HG02642 (cell line): ENCODE results near the gene USP22.
"Not testable (repeated sequence)": the region's sequence is repeated elsewhere in the genome, so short reads cannot be mapped to it uniquely, and the experiment has no call there.

Experiments
- ATAC-seq: cut with Tn5 transposase; IDR thresholded peaks from one replicate; pipeline ENCODE4 v1.9.1; 2021; ENCODE audit warnings: mild to moderate bottlenecking; ENCODE audit not compliant: unreplicated experiment, poor library complexity

The USP22 gene

GRCh38 chr17:20991276-20992037 lies 51.4 kb downstream of the USP22 start:
- no peak for ATAC-seq

GRCh38 chr17:20989991-20990855 lies 52.6 kb downstream of the USP22 start:
- no peak for ATAC-seq

- ATAC-seq: no peak
Measured at GRCh38 chr17:20989481-20989880, 53.3 kb downstream of the USP22 start.

GRCh38 chr17:20988896-20989295 lies 53.9 kb downstream of the USP22 start:
- no peak for ATAC-seq

DNA sequence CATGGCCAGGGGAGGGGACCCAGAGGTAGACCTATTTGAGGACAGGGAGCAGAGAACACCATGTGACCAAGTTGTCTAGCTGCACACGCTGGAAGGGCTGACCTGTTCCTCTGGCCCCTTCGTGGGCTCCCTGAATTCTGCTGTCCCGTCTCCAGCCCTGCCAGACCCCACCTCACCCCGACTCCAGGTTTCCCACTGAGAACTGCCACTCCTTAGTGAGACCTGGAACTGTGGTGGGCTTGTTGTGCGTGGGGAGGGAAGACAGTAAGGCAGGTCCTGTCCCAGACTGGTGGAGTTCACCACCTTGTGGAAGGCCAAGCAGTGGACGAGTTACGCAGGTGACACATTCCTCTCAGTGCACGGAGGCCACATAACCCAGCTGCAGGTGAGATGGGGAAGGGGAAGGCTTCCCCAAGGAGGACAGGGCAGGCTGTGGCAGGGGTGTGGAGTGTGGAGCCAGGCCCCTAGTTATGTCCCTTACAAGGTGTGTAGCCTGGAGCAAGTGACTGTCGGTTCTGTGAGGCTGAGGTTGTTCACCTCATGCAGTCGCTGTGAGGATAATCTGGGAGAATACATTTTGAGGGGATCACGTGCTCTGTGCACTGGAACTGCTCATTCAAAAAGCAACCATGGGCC lies 54.7 kb downstream of the USP22 start:
- ATAC-seq: no peak

GRCh38 chr17:20987511-20987910 lies 55.3 kb downstream of the USP22 start:
- no peak for ATAC-seq

GRCh38 chr17:20986767-20987510 lies 55.9 kb downstream of the USP22 start:
- no peak for ATAC-seq

DNA sequence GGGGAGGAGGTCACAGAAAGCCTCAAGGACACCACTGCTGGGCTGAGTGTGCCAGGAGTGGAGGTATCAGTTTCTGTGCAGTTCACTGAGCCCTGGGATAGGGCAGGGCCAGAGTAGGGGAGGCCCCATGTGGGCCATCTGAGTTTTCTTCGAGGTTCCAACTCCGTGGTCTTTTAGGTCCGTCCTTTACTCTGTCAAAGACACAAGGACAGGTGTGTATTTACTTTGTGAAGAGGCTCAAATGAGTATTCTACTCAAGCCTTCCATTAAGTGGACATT lies 59.5 kb downstream of the USP22 start:
- no peak for ATAC-seq

- ATAC-seq: no peak
Measured at GRCh38 chr17:20982589-20983358, 60.0 kb downstream of the USP22 start.

DNA sequence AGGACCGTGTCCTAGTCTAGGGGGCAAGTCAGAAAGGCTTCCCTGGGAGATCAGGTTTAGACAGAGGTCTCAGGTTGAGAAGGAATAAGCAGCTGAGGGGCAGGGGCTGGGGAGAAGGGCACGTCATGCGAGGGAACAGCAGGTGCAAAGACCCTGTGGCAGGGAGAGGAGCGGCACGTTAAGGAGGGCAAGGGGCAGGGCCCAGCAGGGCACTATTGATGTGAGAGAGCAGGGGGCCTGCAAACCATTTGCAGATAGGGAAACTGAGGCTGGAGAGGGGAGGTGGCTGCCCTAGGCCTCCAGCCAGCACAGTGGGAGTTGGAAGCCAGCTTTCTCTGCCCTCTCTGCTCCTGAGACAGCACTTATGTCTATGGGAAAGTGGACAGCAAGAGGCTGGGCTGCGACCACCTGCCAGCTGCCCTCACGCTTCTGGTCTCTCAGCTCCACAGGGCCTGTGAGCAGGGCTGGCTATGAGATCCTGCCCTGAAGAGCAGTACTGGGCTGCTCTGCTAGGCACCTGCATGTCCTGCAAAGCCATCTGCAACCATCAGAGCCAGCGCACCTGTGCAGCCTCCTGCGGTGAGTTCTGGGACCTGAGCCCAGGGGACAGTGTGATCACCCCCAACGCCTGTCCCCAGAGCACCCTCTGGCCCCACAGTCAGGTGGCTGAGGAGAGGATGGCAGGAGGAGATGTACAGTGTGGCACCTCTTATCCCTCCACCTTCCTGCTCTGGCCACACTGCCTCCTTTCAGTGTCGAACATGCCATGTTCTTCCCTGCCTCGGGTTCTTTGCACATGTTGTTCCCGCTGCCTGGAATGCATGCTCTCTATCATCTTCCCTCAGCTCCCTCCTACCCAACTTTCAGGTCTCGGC lies 61.5 kb downstream of the USP22 start:
- ATAC-seq: no peak

GRCh38 chr17:20979792-20980083 lies 63.1 kb downstream of the USP22 start:
- ATAC-seq: no peak

DNA sequence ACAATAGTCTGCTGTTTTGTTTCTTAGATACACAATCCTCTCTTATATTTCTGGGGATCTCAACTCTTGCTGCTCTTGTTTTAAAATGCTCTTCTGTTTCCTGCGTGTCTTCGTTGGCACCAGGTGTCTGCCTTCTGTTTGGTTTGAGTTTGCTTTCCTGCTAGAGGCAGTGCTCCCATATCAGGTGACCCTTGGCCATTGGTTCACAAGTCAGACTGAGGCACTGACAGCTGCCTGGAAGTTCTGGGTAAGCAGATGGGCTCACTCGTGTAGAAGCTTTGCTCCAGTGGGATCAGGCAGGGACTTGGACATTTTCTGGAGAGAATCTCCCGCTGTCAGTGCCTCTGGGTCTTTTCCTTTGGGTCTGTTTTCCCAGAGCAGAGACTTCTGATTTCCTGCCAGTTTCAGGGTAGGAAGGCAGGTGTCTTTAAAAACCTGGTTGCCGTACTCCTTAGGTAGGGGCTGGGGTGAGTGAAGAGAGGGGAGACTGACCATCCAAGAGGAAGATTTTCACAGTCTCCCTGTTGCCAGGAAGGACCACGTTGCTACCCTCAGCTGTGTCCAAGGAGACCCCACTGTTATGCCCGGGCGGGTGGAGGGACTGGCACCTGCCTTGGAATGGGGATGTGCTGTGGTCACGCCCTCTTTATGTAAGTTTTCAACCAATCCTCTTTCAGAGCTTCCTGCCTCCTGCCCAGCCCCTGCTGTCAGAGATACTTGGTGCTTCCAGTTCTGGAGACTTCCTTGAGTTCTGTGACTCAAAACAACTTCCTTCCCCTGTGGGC lies 63.6 kb downstream of the USP22 start:
- not testable (repeated sequence) for ATAC-seq

GRCh38 chr17:20977609-20978253 lies 65.1 kb downstream of the USP22 start:
- ATAC-seq: not testable (repeated sequence)

GRCh38 chr17:20975566-20975965 lies 67.2 kb downstream of the USP22 start:
- no peak for ATAC-seq

GRCh38 chr17:20970329-20970728 lies 72.5 kb downstream of the USP22 start:
- no peak for ATAC-seq

DNA sequence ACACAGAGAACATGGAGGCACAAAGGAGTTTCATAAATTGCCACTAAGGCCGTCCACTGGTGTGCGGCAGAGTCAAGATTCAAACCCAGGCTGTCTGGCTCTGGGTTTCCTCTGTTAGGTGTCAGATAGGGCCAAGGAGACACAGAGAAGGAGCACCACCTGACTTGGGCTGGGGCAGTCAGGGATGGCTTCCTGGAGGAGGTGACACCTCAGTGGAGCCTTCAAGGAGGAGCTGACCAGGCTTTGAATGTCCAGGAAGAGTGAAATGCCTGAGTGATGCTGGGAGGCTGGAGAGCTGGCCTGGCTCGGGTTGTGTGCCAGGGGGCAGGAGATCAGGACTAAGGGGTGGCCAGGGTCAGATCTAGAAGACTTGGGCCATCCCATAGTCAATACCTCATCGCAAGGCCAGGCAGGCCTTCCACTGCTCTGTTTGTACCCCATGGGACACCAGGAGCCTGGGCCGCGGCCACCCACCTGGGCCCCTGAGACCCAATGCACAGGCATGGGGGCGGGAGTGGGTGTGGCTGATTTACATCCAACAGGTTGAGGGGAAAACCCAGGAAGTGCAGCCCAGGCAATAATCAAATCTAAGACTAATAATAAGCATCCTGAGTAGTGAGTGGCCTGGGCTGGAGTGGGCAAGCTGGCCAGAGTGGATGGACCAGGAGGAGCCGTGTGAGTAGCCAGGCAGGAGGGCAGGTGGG lies 73.7 kb downstream of the USP22 start:
- ATAC-seq: no peak

DNA sequence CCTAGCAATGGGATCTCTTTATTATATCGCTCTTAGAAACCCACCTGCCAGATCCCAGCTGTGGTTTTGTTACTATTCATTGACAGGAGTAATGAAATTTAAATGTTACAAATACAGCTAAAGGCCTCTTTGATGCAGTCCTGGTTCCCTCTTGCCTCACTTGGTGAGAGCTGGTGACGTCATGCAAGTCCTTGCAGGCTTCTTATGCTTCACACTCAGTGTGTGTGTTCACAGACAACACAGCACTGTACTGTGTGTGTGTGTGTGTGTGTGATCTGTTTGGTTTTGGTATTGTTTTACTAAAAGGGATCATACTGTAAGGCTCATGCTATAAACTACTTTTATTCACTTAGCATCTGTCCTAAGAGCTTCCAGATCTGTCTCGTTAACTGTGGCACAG lies 75.0 kb downstream of the USP22 start:
- no peak for ATAC-seq
